ENCODE results near the gene RIMS4.
"Not testable (repeated sequence)": the region's sequence is repeated elsewhere in the genome, so short reads cannot be mapped to it uniquely, and the experiment has no call there.

The RIMS4 gene

DNA sequence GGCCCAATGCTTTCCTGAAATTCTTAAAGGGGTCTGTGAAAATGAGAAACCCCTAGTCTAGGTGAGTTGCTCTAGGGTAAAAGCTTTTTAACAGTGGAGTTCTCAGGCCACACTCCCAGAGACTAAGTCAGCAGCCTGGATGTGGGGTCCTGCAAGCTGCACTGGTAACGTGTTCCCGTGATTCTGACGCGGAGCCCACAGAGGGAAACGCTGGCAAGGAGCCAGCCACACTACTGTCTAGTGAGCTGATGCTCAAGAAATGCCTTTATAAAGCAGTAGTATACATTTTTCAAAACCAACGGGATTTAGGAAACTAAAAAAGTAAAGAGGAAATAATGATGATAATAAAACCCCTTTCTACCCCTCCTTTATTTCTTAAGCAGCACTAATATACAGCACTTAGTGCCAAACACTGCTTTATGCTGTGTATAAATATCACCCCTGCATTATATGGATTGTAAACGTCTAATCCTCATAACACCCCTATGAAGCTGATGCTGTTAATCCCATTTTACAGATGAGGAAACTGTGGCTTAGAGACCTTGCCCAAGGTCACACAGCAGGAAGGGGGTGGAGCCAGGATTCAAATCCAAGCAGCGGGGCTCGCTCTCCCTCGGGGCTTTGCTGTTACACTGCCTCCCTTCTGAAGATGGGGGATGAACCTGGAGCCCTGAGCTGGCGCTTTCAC is 39.7 kb downstream of the RIMS4 start:
- in situ Hi-C loops (cut with MboI; ENCODE audit: low pct_unique_long_range_greater_than_20kb, low sequenced_read_pairs) = no loop called here
- no peak for DNase-seq

DNA sequence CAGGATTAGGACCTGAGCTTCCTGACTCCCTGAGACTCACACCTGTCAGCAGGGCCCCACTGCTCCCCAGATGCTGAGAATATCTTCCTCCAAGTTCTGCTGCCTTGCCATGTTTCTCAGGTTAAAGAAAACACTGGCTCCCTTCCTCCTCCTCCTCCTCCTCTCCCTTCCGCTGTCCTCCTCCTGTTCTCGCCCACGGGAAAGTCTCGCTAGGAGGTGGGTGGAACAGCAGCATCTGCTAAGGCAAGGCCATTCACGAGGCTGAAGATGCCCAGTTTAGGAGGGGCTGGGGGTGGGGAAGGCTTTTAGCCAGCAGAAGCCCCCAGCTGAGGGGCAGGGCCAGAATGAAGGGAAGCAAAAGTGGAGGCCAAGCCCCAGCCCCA is 40.9 kb downstream of the RIMS4 start:
- in situ Hi-C loops (cut with MboI; ENCODE audit: low pct_unique_long_range_greater_than_20kb, low sequenced_read_pairs) = no loop called here
- no peak for DNase-seq

DNA sequence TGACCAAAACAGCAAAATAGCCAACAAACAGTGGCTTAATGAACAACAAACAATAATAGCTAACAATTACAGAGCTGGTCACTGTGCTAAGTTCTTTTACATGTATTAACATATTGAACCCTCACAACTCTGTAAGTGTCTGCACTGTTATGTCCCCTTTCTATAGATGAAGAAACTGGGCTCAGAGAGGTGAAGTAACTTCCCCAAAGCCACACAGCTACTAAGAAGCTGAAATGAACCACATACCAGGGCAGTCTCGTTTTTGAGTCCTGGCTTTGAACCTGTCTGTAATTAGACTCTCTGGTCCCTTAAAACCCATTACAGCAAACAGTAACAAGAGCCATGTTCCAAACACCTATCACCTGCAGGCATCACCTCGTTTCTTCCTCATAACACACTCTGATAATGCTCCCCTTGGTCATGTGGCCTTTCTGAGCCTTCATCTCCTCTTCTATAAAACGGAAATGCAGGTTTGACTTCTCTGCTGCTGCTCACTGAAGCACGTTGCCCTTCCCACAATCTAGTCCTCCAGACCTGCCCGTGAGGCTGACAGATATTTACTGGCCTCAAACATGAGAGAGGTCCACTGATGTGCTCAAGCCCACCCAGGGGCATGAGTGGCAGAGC is 41.4 kb downstream of the RIMS4 start:
- no peak for DNase-seq
- in situ Hi-C loops (cut with MboI; ENCODE audit: low pct_unique_long_range_greater_than_20kb, low sequenced_read_pairs) = no loop called here

DNA sequence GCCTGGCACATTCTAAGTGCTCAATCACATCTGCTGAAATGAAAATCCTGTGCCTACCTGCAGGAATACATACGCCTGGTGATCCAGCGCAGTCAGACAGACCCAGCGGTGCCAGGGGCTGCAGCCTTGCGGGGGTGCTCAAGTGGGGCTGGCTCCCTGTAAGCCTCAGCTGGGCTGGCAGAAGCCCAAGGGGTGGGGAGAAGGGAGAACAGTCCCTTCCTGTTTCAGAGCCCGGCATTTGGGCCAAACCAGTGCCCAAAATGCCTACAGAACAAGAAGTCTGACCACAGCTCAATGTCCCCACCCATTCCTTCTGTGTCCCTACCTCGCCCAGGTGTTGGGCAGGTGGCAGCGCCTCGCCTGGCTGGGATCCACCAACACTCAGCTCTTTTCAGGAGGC is 42.1 kb downstream of the RIMS4 start:
- in situ Hi-C loops (cut with MboI; ENCODE audit: low pct_unique_long_range_greater_than_20kb, low sequenced_read_pairs) = no loop called here
- DNase-seq = no peak

DNA sequence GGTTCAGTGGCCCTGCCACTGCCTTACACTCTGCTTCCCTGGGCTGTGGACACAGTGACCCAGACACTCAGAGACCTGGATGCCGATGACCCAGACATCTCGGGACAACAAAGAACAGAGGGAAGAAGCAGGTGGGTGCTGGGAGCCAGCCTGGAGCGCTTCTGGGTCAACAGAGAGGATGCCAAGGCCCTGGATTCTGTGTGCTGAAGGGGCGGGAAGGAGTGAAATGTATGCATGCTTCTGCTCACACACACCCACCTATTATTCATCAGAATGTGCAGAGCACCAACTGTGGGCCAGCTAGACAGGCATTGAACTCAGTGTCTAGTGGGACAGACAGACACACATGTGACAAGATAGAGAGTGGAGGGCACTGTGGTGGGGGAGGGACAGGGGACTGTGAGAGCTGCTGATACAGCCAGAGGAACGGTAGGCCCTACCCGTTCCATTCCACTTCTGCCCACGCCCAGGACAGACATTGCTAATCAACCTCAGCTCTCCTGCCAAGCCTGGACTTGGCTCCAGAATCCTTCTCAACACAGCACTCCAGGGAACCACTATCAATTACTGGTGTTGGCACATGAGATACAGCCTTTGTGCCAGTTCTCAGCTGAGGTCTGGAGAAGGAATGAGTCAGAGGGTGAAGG is 44.5 kb downstream of the RIMS4 start:
- DNase-seq = no peak
- in situ Hi-C loops (cut with MboI; ENCODE audit: low pct_unique_long_range_greater_than_20kb, low sequenced_read_pairs) = no loop called here

DNA sequence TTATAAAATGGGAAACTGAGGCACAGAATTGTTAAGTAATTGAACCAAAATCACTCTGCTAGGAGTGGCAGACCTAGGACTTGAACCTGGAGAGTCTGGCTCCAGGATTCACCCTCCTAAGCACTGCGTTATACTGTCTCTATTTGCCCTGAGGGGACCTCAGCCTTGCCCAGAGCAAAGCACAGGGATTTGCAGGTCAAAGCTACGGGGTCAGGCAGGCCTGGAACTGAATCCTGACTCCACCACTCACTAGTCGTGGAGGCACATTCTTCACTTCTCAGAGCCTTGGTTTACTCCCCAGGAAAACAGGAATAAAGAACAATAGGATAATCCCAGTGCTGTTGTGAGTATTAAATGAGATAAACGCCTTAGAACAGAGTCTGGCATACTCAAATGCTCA is 45.3 kb downstream of the RIMS4 start:
- no peak for DNase-seq
- in situ Hi-C loops (cut with MboI; ENCODE audit: low pct_unique_long_range_greater_than_20kb, low sequenced_read_pairs) = no loop called here

DNA sequence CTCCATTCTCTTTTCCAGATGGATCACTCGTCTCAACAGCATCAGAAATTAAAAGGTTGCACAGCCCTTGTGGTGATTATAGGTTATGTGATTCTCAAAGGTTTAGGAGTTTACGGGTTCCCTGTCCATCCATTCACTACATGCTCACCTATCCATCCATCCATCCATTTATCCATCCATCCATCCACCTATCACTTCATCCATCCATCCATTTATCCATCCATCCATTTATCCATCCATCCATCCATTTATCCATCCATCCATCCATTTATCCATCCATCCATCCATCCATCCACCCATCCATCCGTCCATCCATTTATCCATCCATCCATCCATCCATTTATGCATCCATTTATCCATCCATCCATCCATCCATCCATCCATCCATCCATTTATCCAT is 46.5 kb downstream of the RIMS4 start:
- in situ Hi-C loops (cut with MboI; ENCODE audit: low pct_unique_long_range_greater_than_20kb, low sequenced_read_pairs); DNase-seq: not testable (repeated sequence)

DNA sequence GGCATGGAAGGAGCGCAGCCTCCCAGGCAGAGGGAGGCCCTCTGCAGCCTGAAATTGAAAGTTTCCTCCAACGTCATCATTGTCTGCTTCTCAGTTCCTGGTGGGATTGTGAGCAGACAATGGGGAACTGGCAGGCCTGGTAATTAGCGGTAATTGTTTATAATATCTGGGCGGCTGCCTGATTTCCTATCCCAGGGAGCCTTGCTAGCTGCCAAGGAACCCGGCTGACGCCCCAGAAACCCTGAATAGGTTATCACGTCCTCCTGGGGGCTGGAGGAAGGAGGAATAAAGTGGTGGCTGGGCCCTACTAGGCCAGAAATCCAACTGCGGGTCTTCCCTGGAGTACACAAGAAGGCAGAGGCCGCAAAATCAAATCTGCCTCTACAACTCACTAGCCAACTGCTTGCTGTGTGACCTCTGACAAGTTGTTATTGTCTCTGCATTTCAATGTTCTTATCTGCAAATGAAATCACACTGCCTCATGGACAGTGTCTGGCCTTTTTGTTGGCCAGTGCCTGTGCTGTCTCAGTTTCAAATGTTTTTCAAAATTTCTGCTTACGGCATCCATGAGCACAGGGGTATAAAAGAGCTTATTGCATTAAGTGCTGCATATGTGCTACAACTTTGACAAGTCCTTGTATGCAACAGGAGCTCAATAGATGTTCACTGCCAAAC is 47.7 kb downstream of the RIMS4 start:
- in situ Hi-C loops (cut with MboI; ENCODE audit: low pct_unique_long_range_greater_than_20kb, low sequenced_read_pairs) = no loop called here
- DNase-seq = no peak

DNA sequence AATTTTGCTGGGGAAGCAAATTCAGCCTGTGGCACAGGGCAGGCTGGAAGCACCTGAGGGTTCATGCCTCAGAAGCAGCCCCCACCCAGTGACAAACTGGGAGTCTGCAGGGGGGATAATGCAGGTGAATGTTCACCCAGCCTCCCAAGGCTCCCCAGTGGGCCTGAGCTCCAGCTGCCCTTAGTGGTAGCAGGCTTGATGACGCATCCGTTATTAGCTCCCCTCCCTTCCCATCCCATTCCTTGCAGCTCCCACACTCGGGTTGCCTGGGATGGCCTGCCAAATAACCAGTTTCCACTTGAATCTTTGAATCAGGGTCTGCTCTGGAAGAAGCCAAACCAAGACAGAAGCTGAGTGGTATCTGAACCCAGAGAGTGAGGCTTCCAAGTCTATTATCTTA is 48.9 kb downstream of the RIMS4 start:
- no peak for DNase-seq
- in situ Hi-C loops (cut with MboI; ENCODE audit: low pct_unique_long_range_greater_than_20kb, low sequenced_read_pairs) = no loop called here

DNA sequence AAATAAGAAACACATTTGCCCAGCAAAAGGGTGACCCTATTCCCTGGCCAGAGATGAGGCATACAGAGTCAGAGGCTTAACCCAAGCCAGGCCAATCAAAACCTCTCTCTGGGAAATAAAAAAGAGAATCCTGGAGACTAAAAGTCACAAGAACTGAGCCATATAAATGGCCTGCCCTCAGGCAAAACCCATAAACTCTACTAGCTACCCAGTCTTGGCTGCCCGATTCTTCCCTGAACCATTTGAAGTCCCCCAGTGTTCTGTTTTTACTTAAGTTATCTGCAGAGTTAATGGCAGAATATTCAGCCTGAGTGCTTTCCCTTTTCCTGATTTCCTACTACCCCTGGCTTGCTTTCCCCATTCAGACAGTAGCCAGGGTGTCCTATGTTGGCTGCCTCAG is 50.8 kb downstream of the RIMS4 start:
- in situ Hi-C loops (cut with MboI; ENCODE audit: low pct_unique_long_range_greater_than_20kb, low sequenced_read_pairs) = no loop called here

DNA sequence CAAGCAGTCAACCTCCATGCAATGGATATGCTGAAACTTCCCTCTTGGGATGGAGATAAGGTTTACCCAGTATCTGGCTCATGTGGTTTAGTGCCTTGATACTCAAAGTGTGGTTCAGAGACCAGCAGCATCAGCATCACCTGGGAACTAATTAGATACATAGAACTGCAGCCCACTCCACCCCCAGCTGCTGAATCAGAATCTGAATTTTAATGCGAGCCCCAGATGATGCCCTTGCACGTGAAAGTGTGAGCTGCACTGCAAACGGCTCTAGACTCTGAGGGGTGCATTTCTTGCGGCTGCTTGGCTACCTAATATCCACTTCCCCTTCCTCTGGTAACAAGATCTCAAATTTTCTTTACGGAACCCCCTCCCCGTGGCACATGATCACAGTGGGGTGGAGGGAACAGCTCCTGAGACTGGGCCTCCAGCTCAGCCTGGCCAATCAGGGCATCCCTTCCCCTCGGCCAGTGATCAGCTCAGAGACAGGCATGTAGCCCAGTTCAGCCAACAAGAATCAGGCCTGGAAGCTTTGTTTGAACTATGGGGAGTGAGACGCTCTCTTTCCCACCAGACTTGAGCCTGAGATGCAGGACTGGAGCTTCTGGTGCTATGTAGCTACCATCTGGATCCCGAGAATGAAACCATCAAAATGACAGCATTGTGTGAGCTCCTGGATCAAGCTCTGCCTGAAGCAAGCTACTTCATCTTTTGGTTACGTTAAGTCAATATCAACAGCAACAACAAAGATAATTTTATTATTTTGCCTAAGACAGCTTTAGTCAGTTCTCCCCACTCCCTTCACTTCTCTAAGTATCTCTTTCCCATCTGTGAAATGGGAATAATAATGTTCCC is 51.9 kb downstream of the RIMS4 start:
- no peak for DNase-seq
- in situ Hi-C loops (cut with MboI; ENCODE audit: low pct_unique_long_range_greater_than_20kb, low sequenced_read_pairs) = no loop called here

More for the DNA sequence above, 50.8 kb downstream of the RIMS4 start:
- DNase-seq = no peak

DNA sequence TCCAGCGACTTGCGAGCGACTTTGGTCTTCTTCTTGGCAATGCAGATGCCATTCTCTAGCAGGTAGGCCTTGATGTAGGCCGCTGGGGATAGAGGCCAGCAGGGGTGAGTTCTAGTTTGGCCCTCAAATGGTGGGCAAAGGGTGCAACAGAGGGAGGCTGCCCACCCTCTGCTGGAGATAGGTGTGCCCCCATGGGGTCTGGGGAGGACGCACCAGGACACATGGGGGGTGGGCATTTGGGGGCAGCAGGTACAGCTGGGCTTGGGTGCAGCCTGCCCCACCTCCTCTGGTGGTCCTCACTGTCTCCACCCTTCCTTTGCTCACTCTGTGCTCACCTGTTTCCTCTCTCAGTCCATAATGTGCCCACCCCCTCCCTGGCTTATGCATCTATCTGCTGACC is 53.4 kb downstream of the RIMS4 start:
- no peak for DNase-seq
- in situ Hi-C loops (cut with MboI; ENCODE audit: low pct_unique_long_range_greater_than_20kb, low sequenced_read_pairs) = no loop called here

DNA sequence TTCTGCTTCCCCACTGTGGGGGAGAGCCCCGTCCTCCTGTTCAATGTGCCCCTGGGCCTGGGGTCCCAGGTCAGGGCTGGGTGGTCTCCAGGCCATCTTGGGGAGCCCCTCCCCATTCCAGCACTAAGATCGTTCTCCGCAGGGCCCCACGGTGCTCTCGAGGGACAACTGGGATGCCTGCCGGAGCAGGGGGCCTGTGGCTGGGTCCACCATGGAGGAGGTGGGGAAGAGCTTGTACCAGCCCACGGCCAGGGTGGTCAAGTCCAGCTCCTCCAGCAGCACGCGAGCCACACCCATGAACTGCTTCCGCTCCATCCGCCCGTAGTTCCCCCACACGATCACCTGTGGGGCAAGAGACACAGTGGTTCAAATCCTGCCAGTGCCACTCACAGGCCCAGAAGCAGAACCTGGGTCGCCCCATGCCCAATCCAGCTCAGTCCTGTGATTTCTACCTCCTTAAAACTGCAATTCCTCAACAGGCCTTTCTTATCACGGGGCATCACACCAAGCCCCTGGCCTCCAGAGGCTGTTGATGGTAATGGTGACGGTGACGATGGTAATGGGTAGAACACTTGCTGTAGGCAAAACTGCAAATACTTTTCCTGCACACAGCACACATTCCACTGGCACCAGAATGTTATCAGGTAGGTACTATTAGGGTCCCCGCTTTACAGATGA is 54.2 kb downstream of the RIMS4 start:
- in situ Hi-C loops (cut with MboI; ENCODE audit: low pct_unique_long_range_greater_than_20kb, low sequenced_read_pairs) = no loop called here
- no peak for DNase-seq

DNA sequence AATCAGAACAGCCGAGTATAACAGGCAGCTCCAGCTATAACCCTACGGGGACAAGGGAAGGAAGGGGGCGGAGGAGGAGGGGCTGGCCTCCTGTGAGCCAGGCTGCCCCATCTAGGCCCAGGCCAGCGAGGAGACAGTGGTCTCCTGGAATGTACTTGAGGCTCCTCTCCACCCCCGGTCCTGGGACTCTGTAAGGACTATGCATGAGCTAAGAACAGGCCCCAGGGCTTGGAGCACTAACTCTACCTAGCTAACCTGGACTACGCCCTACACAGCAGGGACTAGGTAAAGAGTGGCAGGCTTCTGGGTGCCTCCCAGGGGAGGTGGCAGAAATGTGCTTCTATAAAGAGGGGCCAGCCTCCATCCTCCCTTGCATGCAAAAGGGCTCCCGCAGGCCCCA is 55.8 kb downstream of the RIMS4 start:
- no peak for DNase-seq
- in situ Hi-C loops (cut with MboI; ENCODE audit: low pct_unique_long_range_greater_than_20kb, low sequenced_read_pairs) = no loop called here

DNA sequence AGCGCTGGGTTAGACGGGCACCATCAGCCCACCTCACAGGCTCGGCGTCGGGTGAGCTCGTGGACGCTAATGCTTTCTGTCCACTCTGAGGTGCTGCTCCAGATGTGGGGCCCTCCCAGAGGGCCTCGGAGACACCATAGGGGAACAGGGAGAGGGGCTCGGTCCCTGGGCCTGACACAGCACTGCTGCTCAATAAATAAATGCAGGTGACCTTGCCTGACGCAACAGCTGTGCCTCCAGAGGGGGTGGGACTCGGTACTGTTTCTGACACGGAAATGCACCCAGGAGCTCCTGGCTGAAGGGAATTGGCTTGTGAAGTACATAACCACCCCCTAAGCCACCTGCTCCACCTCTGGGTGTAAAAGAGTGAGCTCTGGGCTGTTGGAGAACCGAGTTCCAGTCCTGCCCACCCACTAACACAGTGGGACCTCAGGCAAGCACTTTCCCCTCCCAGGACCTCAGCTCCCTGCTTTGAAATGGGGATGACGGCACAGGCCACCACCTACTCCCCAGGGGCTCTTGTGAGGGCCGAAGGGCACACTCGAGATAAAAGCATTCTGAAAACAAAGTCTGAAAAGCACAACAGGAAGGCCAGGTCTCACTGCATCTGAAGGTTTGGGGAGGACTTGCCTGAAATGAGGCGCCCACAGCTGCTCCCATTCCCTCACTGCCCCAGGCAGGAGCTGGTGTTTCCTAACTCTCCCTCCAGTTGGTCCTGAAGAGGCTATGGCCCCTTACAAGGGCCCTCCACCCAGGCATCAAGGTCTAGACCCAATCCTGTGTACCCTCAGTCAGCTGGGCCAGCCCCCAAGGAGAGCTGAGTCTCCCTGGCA is 58.0 kb downstream of the RIMS4 start:
- DNase-seq = no peak
- in situ Hi-C loops (cut with MboI; ENCODE audit: low pct_unique_long_range_greater_than_20kb, low sequenced_read_pairs) = no loop called here

DNA sequence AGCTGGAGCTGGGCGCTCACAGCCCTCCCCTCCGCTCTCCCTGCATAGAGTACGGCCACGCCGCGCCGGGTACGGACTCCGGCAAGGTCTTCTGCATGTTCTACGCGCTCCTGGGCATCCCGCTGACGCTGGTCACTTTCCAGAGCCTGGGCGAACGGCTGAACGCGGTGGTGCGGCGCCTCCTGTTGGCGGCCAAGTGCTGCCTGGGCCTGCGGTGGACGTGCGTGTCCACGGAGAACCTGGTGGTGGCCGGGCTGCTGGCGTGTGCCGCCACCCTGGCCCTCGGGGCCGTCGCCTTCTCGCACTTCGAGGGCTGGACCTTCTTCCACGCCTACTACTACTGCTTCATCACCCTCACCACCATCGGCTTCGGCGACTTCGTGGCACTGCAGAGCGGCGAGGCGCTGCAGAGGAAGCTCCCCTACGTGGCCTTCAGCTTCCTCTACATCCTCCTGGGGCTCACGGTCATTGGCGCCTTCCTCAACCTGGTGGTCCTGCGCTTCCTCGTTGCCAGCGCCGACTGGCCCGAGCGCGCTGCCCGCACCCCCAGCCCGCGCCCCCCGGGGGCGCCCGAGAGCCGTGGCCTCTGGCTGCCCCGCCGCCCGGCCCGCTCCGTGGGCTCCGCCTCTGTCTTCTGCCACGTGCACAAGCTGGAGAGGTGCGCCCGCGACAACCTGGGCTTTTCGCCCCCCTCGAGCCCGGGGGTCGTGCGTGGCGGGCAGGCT is 60.1 kb downstream of the RIMS4 start:
- in situ Hi-C loops (cut with MboI; ENCODE audit: low pct_unique_long_range_greater_than_20kb, low sequenced_read_pairs) = no loop called here
- no peak for DNase-seq

DNA sequence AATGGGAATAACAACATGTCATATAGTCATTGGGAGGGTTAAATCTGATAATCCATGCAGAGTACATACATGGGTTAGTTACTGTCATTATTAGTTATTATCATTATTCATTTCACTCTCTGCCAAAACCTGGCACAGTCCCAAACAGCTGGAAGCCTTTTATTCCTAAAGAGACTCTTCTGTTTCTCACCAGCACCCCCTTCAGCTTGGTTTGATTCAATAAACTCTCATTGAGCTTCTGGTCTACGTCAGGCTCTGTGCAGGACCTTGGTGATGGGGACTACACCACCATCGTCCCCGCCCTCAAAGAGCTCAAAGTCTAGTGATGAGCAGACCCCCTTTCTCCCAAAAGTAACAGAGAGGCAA is 62.4 kb downstream of the RIMS4 start:
- no peak for DNase-seq
- in situ Hi-C loops (cut with MboI; ENCODE audit: low pct_unique_long_range_greater_than_20kb, low sequenced_read_pairs) = no loop called here
